Caco-2 (cell line): ENCODE data around the gene IDH1. TPM values are rescaled to one million over a fixed set of nuclear protein-coding genes. Genes with fewer than 3 reads are reported as not detected.

ENCODE experiments used
- BruUV-seq: library from RNA; stranded (reverse); fragments of 400-500 nt; replicated peaks from 2 replicates; lab custom pipeline; 2021; lab: Mats Ljungman, UMichigan
- CTCF ChIA-PET: fragments of 300-600 bp; sonication (Branson Sonifier 250); formaldehyde crosslinking; loops from one replicate; lab custom pipeline; 2022; ENCODE audit warnings: antibody characterized with exemption; lab: Charles Lee
- POLR2A ChIA-PET: fragments of 300-600 bp; sonication (Branson Sonifier 250); formaldehyde crosslinking; loops from one replicate; lab custom pipeline; 2022; ENCODE audit warnings: antibody characterized with exemption; lab: Charles Lee
- DNase-seq, 2 experiments: peaks; one replicate each; pipeline versions ENCODE4 v3.0.0 to v3.0.0-alpha.2; 2020 to 2022
- H3K27me3 ChIP-seq: replicated peaks from 2 replicates; pipeline ENCODE4 v1.6.0; 2011; ENCODE audit warnings: low read length; ENCODE audit not compliant: control insufficient read depth, insufficient read depth
- H3K36me3 ChIP-seq: 2 replicates; pipeline ENCODE4 v1.5.1; 2011; ENCODE audit warnings: low read length; ENCODE audit not compliant: control insufficient read depth, insufficient read depth
- H3K4me1 ChIP-seq: fragments of 250-450 bp; sonication (Bioruptor Pico); 2 replicates; pipeline ENCODE4 v1.5.1; 2020; ENCODE audit warnings: mild to moderate bottlenecking
- H3K4me3 ChIP-seq: 2 replicates; pipeline ENCODE4 v1.5.1; 2011; ENCODE audit warnings: low read depth, mild to moderate bottlenecking, control low read depth, low read length
- H3K9me3 ChIP-seq: fragments of 250-450 bp; sonication (Bioruptor Pico); 2 replicates; pipeline ENCODE4 v1.5.1; 2020; ENCODE audit warnings: mild to moderate bottlenecking, moderate library complexity
- H3K27ac Mint-ChIP-seq: one replicate; pipeline ENCODE4 v1.8.0; 2022; ENCODE audit warnings: mixed read lengths; ENCODE audit not compliant: unreplicated experiment
- H3K27me3 Mint-ChIP-seq: one replicate; pipeline ENCODE4 v1.8.0; 2022; ENCODE audit warnings: mixed read lengths; ENCODE audit not compliant: insufficient read depth, unreplicated experiment
- H3K36me3 Mint-ChIP-seq: one replicate; pipeline ENCODE4 v1.8.0; 2022; ENCODE audit warnings: mild to moderate bottlenecking, mixed read lengths; ENCODE audit not compliant: insufficient read depth, unreplicated experiment
- H3K4me1 Mint-ChIP-seq: one replicate; pipeline ENCODE4 v1.8.0; 2022; ENCODE audit warnings: low read depth, mixed read lengths; ENCODE audit not compliant: unreplicated experiment
- H3K4me3 Mint-ChIP-seq: one replicate; pipeline ENCODE4 v1.8.0; 2022; ENCODE audit warnings: mild to moderate bottlenecking, moderate library complexity, mixed read lengths; ENCODE audit not compliant: unreplicated experiment
- H3K9me3 Mint-ChIP-seq: one replicate; pipeline ENCODE4 v1.8.0; 2022; ENCODE audit warnings: mixed read lengths; ENCODE audit not compliant: unreplicated experiment
- CTCF ChIP-seq, 2 experiments: fragments of 200-600 bp in 1 of 2; IDR thresholded peaks; 1 replicate in 1 of 2; 2 replicates in 1 of 2; pipeline versions ENCODE4 v1.5.1 to v1.8.0; 2011 to 2022; ENCODE audit warnings: antibody characterized with exemption in 1 of 2, control low read depth in 1 of 2, inconsistent platforms in 1 of 2, low read depth in 1 of 2, low read length in 1 of 2, mild to moderate bottlenecking in 1 of 2, moderate library complexity in 1 of 2; ENCODE audit not compliant: insufficient read depth in 1 of 2, severe bottlenecking in 1 of 2, unreplicated experiment in 1 of 2
- intact Hi-C: fragments of 100-400 bp; cut with micrococcal nuclease; formaldehyde crosslinking; loops from one replicate; pipeline ENCODE4 v1.10.0; 2022; ENCODE audit not compliant: unreplicated experiment
- total RNA-seq: library from RNA; stranded (reverse); gene quantifications from 2 replicates; pipeline ENCODE4 v1.2.3, GENCODE V29; 2022

Gene IDH1
- total RNA-seq, 1 experiment from 2014 or later: 293 TPM

- Histone ChIP-seq H3K36me3 (peaks cover 1% of the 10 kb centered on the region; the same call in 1 of the 2 replicates), H3K9me3 (no peaks in the 10 kb centered on the region), H3K27me3 (no peaks in the 10 kb centered on the region), H3K4me1 (no peaks in the 10 kb centered on the region), H3K4me3 (no peak overlapping the region)
- Mint-ChIP-seq H3K36me3 (peaks cover 28% of the 10 kb centered on the region), H3K4me1 (no peaks in the 10 kb centered on the region), H3K27me3 (no peaks in the 10 kb centered on the region), H3K9me3 (no peaks in the 10 kb centered on the region), H3K27ac (no peak overlapping the region), H3K4me3 (no peak overlapping the region)
- no peak for TF ChIP-seq CTCF (IDR thresholded peaks at IDR 0.05; ENCODE audit: insufficient read depth in 1 of 2, low read depth in 1 of 2, low read length in 1 of 2, severe bottlenecking in 1 of 2, unreplicated experiment in 1 of 2)
- CTCF ChIA-PET: interaction anchor here (0.6 kb wide), 1 partner anchor 46 kb away, joined by 3 read pairs; no protein-coding TSS in a partner anchor
- no peak for DNase-seq
- POLR2A ChIA-PET: no interaction called here
- BruUV-seq: no TSS peak
- intact Hi-C loops: no loop called here
Observed at GRCh38 chr2:208300847-208301618, 46.2 kb upstream of the IDH1 start.

DNA sequence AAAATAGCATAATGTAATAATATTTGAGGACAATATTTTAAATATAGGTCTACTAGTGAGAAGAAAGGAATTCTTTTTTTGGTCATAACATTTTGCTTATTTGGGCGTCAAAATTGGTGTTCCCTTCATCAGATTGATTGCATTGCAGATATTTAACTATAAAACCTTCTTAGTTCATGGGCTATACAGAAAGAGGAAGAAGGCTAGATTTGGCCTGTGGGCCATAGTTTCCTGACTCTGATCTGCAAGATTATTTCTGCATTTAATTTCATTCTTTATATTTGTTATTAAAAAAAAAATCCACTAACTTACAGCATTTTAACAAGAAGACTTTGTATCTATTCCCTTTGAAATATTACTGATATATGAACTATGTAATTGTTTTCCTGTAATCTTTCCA is 43.1 kb upstream of the IDH1 start:
- CTCF ChIA-PET: no interaction called here
- Histone ChIP-seq H3K4me3 (no peak overlapping the region), H3K9me3 (no peaks in the 10 kb centered on the region), H3K27me3 (no peaks in the 10 kb centered on the region), H3K4me1 (no peaks in the 10 kb centered on the region), H3K36me3 (peaks cover 1% of the 10 kb centered on the region; the same call in 1 of the 2 replicates)
- BruUV-seq: no TSS peak
- Mint-ChIP-seq H3K27ac (no peak overlapping the region), H3K9me3 (no peaks in the 10 kb centered on the region), H3K4me1 (peaks cover 8% of the 10 kb centered on the region), H3K4me3 (no peak overlapping the region), H3K36me3 (peaks cover 24% of the 10 kb centered on the region), H3K27me3 (no peaks in the 10 kb centered on the region)
- TF ChIP-seq CTCF (IDR thresholded peaks at IDR 0.05; ENCODE audit: insufficient read depth in 1 of 2, low read depth in 1 of 2, low read length in 1 of 2, severe bottlenecking in 1 of 2, unreplicated experiment in 1 of 2): no peak
- POLR2A ChIA-PET: no interaction called here
- no peak for DNase-seq
- intact Hi-C loops: no loop called here

DNA sequence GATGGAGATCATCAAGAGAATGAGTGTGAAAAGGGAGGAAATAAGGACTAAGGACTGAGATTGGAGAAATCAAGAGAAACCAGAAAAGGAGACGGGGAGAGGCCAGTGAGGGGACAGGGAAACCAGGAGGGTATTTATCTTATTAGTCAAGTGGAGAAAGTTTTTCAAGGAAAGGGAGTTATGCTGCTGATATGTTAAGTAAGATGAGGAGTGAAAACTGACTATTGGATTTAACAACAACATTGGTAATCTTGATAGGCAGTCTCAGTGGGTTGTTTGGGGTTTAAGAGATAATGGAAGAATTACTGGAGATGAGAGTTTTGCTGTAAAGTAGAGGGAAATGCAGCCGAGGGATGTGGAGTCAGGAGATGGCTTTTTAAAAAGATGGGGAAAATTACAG is 41.7 kb upstream of the IDH1 start:
- Mint-ChIP-seq H3K27me3 (no peaks in the 10 kb centered on the region), H3K36me3 (peaks cover 24% of the 10 kb centered on the region), H3K4me3 (no peak overlapping the region), H3K9me3 (no peaks in the 10 kb centered on the region), H3K27ac (no peak overlapping the region), H3K4me1 (peaks cover 8% of the 10 kb centered on the region)
- Histone ChIP-seq H3K4me1 (no peaks in the 10 kb centered on the region), H3K36me3 (peaks cover 1% of the 10 kb centered on the region; the same call in 1 of the 2 replicates), H3K27me3 (no peaks in the 10 kb centered on the region), H3K9me3 (no peaks in the 10 kb centered on the region), H3K4me3 (no peak overlapping the region)
- no peak for TF ChIP-seq CTCF (IDR thresholded peaks at IDR 0.05; ENCODE audit: insufficient read depth in 1 of 2, low read depth in 1 of 2, low read length in 1 of 2, severe bottlenecking in 1 of 2, unreplicated experiment in 1 of 2)
- CTCF ChIA-PET: no interaction called here
- BruUV-seq: no TSS peak
- POLR2A ChIA-PET: no interaction called here
- DNase-seq: no peak
- intact Hi-C loops: no loop called here
